Naive thymus-derived CD4-positive, alpha-beta T cell (primary cell): ENCODE results near the gene GAPVD1. TPM values are rescaled to one million over a fixed set of nuclear protein-coding genes. Genes with fewer than 3 reads are reported as not detected.
A peak's percentile ranks its signal among the peaks of the same experiment; 100 is the strongest.
"Not testable (repeated sequence)": the region's sequence is repeated elsewhere in the genome, so short reads cannot be mapped to it uniquely, and the experiment has no call there.

Experiments used
- ATAC-seq: fragments of 150-1000 bp; cut with Tn5 transposase; 2 replicates; pipeline ENCODE4 v1.10.0; 2021; ENCODE audit warnings: mild to moderate bottlenecking, moderate library complexity
- CTCF ChIA-PET: fragments of 350-600 bp; sonication (Branson Sonifier 250); formaldehyde crosslinking; loops from one replicate; lab custom pipeline; 2021; ENCODE audit warnings: antibody characterized with exemption; lab: Charles Lee
- POLR2A ChIA-PET: fragments of 350-600 bp; sonication (Branson Sonifier 250); formaldehyde crosslinking; loops from one replicate; lab custom pipeline; 2021; ENCODE audit warnings: antibody characterized with exemption, inconsistent platforms; lab: Charles Lee
- DNase-seq, 9 donors: peaks; one replicate each; pipeline versions ENCODE4 v3.0.0 to v3.0.0-alpha.2; 2020 to 2022; ENCODE audit warnings: mixed read lengths in 1 of 9
- H3K27ac ChIP-seq: one replicate; pipeline ENCODE4 v1.7.0; 2013; ENCODE audit warnings: mild to moderate bottlenecking, low read depth, low read length, moderate library complexity
- H3K27me3 ChIP-seq, 2 donors: one replicate each; pipeline ENCODE4 v1.7.0; 2013; ENCODE audit warnings: low read length in 2 of 2, mild to moderate bottlenecking in 2 of 2, moderate library complexity in 2 of 2; ENCODE audit not compliant: control insufficient read depth in 2 of 2, insufficient read depth in 2 of 2
- H3K36me3 ChIP-seq, 3 experiments: 1 replicate in 2 of 3; 2 replicates in 1 of 3; pipeline ENCODE4 v1.7.0; 2013; ENCODE audit warnings: low read length in 3 of 3, mild to moderate bottlenecking in 3 of 3, moderate library complexity in 1 of 3; ENCODE audit not compliant: insufficient read depth in 3 of 3, control insufficient read depth in 2 of 3
- H3K4me1 ChIP-seq, 2 donors: one replicate each; pipeline ENCODE4 v1.7.0; 2013; ENCODE audit warnings: low read length in 2 of 2, mild to moderate bottlenecking in 2 of 2, moderate library complexity in 1 of 2; ENCODE audit not compliant: control insufficient read depth in 2 of 2, insufficient read depth in 2 of 2
- H3K4me3 ChIP-seq: 2 replicates; pipeline ENCODE4 v1.7.0; 2013; ENCODE audit warnings: mild to moderate bottlenecking, low read length
- H3K9me3 ChIP-seq, 3 experiments: 1 replicate in 2 of 3; 2 replicates in 1 of 3; pipeline ENCODE4 v1.7.0; 2013; ENCODE audit warnings: low read length in 3 of 3; ENCODE audit not compliant: control insufficient read depth in 2 of 3
- H3K27ac Mint-ChIP-seq, 9 donors: one replicate each; pipeline ENCODE4 v1.8.0; 2020 to 2022; ENCODE audit warnings: mixed read lengths in 9 of 9, mild to moderate bottlenecking in 8 of 9, moderate library complexity in 5 of 9, inconsistent platforms in 2 of 9
- H3K27me3 Mint-ChIP-seq, 5 donors: one replicate each; pipeline ENCODE4 v1.8.0; 2021 to 2022; ENCODE audit warnings: mixed read lengths in 5 of 5, mild to moderate bottlenecking in 1 of 5
- H3K36me3 Mint-ChIP-seq, 5 donors: one replicate each; pipeline ENCODE4 v1.8.0; 2020 to 2022; ENCODE audit warnings: mixed read lengths in 5 of 5, mild to moderate bottlenecking in 3 of 5, inconsistent platforms in 1 of 5
- H3K4me1 Mint-ChIP-seq, 7 donors: one replicate each; pipeline ENCODE4 v1.8.0; 2020 to 2022; ENCODE audit warnings: mixed read lengths in 7 of 7, mild to moderate bottlenecking in 3 of 7, inconsistent platforms in 1 of 7
- H3K4me3 Mint-ChIP-seq, 10 donors: one replicate each; pipeline ENCODE4 v1.8.0; 2020 to 2022; ENCODE audit warnings: mild to moderate bottlenecking in 10 of 10, mixed read lengths in 10 of 10, moderate library complexity in 6 of 10, inconsistent platforms in 2 of 10
- H3K9me3 Mint-ChIP-seq, 11 donors: one replicate each; pipeline ENCODE4 v1.8.0; 2020 to 2022; ENCODE audit warnings: mixed read lengths in 11 of 11, mild to moderate bottlenecking in 4 of 11, inconsistent platforms in 1 of 11, moderate library complexity in 1 of 11
- intact Hi-C, 2 donors: fragments of 100-400 bp; cut with micrococcal nuclease; formaldehyde crosslinking; loops; one replicate each; pipeline ENCODE4 v1.15.1; 2023
- polyA plus RNA-seq, 2 donors: library from polyadenylated mRNA; unstranded; fragments of 300-500 nt; fragmentation: Illumina TruSeq; gene quantifications; one replicate each; pipeline ENCODE4 v1.2.3, GENCODE V29; 2021
- total RNA-seq, 6 experiments: library from RNA in 5 of 6; stranded (reverse) in 5 of 6; gene quantifications; 1 replicate in 5 of 6; 2 replicates in 1 of 6; pipeline ENCODE4 v1.2.3 and lab custom pipeline; 2021 to 2026

The GAPVD1 gene
- total and polyA plus RNA-seq, 7 experiments from 2014 or later = 39.6 to 68.9 (median 61.7) TPM

DNA sequence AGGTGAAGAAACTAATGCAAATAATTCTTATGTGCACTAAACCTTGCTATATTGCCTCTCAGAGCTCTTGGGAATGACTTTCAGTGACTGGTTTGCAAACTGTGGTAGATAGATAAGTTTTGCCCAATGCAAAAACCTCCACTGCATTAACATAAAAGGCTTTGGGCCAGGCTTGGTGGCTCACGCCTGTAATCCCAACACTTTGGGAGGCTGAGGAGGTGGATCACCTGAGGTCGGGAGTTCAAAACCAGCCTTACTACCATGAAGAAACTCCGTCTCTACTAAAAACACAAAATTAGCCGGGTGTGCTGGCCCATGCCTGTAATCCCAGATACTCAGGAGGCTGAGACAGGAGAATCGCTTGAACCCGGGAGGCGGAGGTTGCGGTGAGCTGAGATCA lies 27.5 kb upstream of the GAPVD1 start:
- H3K27me3 ChIP-seq, DNase-seq, H3K9me3 Mint-ChIP-seq, H3K4me3 ChIP-seq, H3K4me3 Mint-ChIP-seq, intact Hi-C loops, ATAC-seq, H3K27ac ChIP-seq, H3K27me3 Mint-ChIP-seq, CTCF ChIA-PET, H3K9me3 ChIP-seq: not testable (repeated sequence)
- Histone ChIP-seq H3K4me1 (peaks cover 29 to 36% of the 10 kb centered on the region in 2 donors), H3K36me3 (peaks cover 20 to 83% (median 30%) of the 10 kb centered on the region in 3 experiments)
- POLR2A ChIA-PET = interaction anchor here (0.6 to 5.5 kb wide), 3 partner anchors 9 to 39 kb away, joined by 3 to 37 read pairs (median 3); partner anchors contain the start of gene RABEPK
- peak overlapping the region in 2 of 9 donors; percentile 33 to 56 for H3K27ac Mint-ChIP-seq
- peaks cover 29 to 44% (median 41%) of the 10 kb centered on the region in 7 donors for H3K4me1 Mint-ChIP-seq
- H3K36me3 Mint-ChIP-seq = peaks cover 9 to 47% (median 38%) of the 10 kb centered on the region in 5 donors

- Histone ChIP-seq H3K27me3 (no peaks in the 10 kb centered on the region), H3K4me3 (no peak overlapping the region), H3K4me1 (peaks cover 41 to 42% of the 10 kb centered on the region in 2 donors), H3K27ac (no peak overlapping the region), H3K36me3 (peaks cover 24 to 76% (median 33%) of the 10 kb centered on the region in 3 experiments), H3K9me3 (no peaks in the 10 kb centered on the region)
- intact Hi-C loops = no loop called here
- peaks cover 31 to 54% (median 50%) of the 10 kb centered on the region in 7 donors for H3K4me1 Mint-ChIP-seq
- DNase-seq = no peak
- peak overlapping the region in 8 of 9 donors; percentile 6 to 79 (median 46) for H3K27ac Mint-ChIP-seq
- CTCF ChIA-PET = interaction anchor here (1.3 kb wide), 1 partner anchor 12 kb away, joined by 3 read pairs; no protein-coding TSS in a partner anchor
- POLR2A ChIA-PET = interaction anchor here (0.6 to 5.5 kb wide), 4 partner anchors 25 to 50 kb away, joined by 3 to 37 read pairs (median 4); partner anchors contain the start of gene RABEPK
- no peak for ATAC-seq
- peaks cover 0 to 2% (median 0%) of the 10 kb centered on the region in 11 donors for H3K9me3 Mint-ChIP-seq
- peak overlapping the region in 9 of 10 donors; percentile 28 to 98 (median 58) for H3K4me3 Mint-ChIP-seq
- peaks cover 9 to 56% (median 35%) of the 10 kb centered on the region in 5 donors for H3K36me3 Mint-ChIP-seq
- peaks cover 0 to under 1% (median 0%) of the 10 kb centered on the region in 5 donors for H3K27me3 Mint-ChIP-seq
Measured at GRCh38 chr9:125235804-125236519, 25.7 kb upstream of the GAPVD1 start.

- H3K27ac Mint-ChIP-seq = peak overlapping the region; percentile 6 to 79 (median 43)
- ChIA-PET CTCF (interaction anchor here (0.6 kb wide), 1 partner anchor 72 kb away, joined by 6 read pairs; no protein-coding TSS in a partner anchor), POLR2A (interaction anchor here (0.7 to 5.5 kb wide), 3 partner anchors 37 to 46 kb away, joined by 3 to 37 read pairs (median 5); partner anchors contain the start of gene RABEPK)
- H3K36me3 Mint-ChIP-seq = peaks cover 9 to 59% (median 36%) of the 10 kb centered on the region in 5 donors
- intact Hi-C loops, DNase-seq, H3K27me3 ChIP-seq, ATAC-seq, H3K27ac ChIP-seq, H3K9me3 ChIP-seq, H3K4me3 ChIP-seq, H3K27me3 Mint-ChIP-seq, H3K9me3 Mint-ChIP-seq: not testable (repeated sequence)
- peak overlapping the region; percentile 0 to 98 (median 38) for H3K4me3 Mint-ChIP-seq
- Histone ChIP-seq H3K36me3 (peaks cover 24 to 71% (median 33%) of the 10 kb centered on the region in 3 experiments), H3K4me1 (peaks cover 41 to 42% of the 10 kb centered on the region in 2 donors)
- H3K4me1 Mint-ChIP-seq = peaks cover 31 to 55% (median 51%) of the 10 kb centered on the region in 7 donors
Measured at GRCh38 chr9:125236520-125237159, 25.0 kb upstream of the GAPVD1 start.

GRCh38 chr9:125238127-125238914 lies 23.3 kb upstream of the GAPVD1 start:
- ATAC-seq (no peak), DNase-seq (no peak)
- H3K27me3 ChIP-seq = no peaks in the 10 kb centered on the region
- peaks cover 48 to 50% of the 10 kb centered on the region in 2 donors for H3K4me1 ChIP-seq
- H3K36me3 Mint-ChIP-seq = peaks cover 9 to 61% (median 36%) of the 10 kb centered on the region in 5 donors
- intact Hi-C loops = no loop called here
- peak overlapping the region; percentile 37 for H3K27ac ChIP-seq
- ChIA-PET POLR2A (interaction anchor here (0.7 to 5.5 kb wide), 5 partner anchors 13 to 68 kb away, joined by 4 to 37 read pairs (median 4); partner anchors contain the start of gene RABEPK), CTCF (no interaction called here)
- H3K9me3 Mint-ChIP-seq = peaks cover 0 to 7% (median 0%) of the 10 kb centered on the region in 11 donors
- H3K4me3 Mint-ChIP-seq = peak overlapping the region; percentile 94 to 99 (median 98)
- H3K4me1 Mint-ChIP-seq = peaks cover 34 to 63% (median 59%) of the 10 kb centered on the region in 7 donors
- H3K4me3 ChIP-seq = peak overlapping the region; percentile 2
- H3K9me3 ChIP-seq = no peaks in the 10 kb centered on the region
- peaks cover 0 to 5% (median 0%) of the 10 kb centered on the region in 5 donors for H3K27me3 Mint-ChIP-seq
- H3K27ac Mint-ChIP-seq = peak overlapping the region; percentile 15 to 100 (median 68)
- H3K36me3 ChIP-seq = peaks cover 24 to 63% (median 33%) of the 10 kb centered on the region in 3 experiments

DNA sequence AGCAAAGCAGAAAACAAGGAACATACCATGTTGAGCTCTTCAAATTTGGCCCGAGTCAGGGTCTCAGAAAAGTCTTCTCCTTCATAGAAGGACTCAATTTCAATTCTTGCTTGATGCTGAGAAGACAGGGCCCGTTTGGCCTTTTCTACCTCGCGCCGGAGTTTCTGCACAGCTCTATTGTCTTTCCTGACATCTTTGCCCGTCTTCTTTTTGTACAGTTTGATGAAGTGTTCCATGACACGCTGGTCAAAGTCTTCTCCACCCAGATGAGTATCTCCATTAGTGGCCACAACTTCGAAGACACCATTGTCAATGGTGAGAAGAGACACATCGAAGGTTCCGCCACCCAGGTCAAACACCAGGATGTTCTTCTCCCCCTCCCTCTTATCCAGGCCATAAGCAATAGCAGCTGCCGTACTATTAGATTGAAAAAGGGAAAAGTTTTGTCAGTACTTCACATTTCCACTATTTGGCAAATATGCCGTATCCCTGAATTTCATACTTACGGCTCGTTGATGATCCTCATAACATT lies 22.6 kb upstream of the GAPVD1 start:
- ATAC-seq (no peak), DNase-seq (no peak)
- H3K27ac ChIP-seq = peak overlapping the region; percentile 97
- ChIA-PET POLR2A (interaction anchor here (0.7 to 5.5 kb wide), 4 partner anchors 13 to 46 kb away, joined by 4 to 37 read pairs (median 6); partner anchors contain the start of gene RABEPK), CTCF (no interaction called here)
- Mint-ChIP-seq H3K36me3 (peaks cover 9 to 58% (median 32%) of the 10 kb centered on the region in 5 donors), H3K27ac (peak overlapping the region; percentile 15 to 100 (median 68)), H3K4me3 (peak overlapping the region; percentile 94 to 99 (median 98)), H3K27me3 (peaks cover 0 to 5% (median 0%) of the 10 kb centered on the region in 5 donors), H3K4me1 (peaks cover 34 to 62% (median 59%) of the 10 kb centered on the region in 7 donors), H3K9me3 (peaks cover 0 to 7% (median 0%) of the 10 kb centered on the region in 11 donors)
- H3K9me3 ChIP-seq = no peaks in the 10 kb centered on the region
- no peaks in the 10 kb centered on the region for H3K27me3 ChIP-seq
- H3K36me3 ChIP-seq = peaks cover 24 to 58% (median 29%) of the 10 kb centered on the region in 3 experiments
- intact Hi-C loops = no loop called here
- peak overlapping the region; percentile 1 for H3K4me3 ChIP-seq
- peaks cover 48 to 50% of the 10 kb centered on the region in 2 donors for H3K4me1 ChIP-seq
